ENCODE data around the gene SRGAP3.
"Not testable (repeated sequence)": the region's sequence is repeated elsewhere in the genome, so short reads cannot be mapped to it uniquely, and the experiment has no call there.

SRGAP3 gene

DNA sequence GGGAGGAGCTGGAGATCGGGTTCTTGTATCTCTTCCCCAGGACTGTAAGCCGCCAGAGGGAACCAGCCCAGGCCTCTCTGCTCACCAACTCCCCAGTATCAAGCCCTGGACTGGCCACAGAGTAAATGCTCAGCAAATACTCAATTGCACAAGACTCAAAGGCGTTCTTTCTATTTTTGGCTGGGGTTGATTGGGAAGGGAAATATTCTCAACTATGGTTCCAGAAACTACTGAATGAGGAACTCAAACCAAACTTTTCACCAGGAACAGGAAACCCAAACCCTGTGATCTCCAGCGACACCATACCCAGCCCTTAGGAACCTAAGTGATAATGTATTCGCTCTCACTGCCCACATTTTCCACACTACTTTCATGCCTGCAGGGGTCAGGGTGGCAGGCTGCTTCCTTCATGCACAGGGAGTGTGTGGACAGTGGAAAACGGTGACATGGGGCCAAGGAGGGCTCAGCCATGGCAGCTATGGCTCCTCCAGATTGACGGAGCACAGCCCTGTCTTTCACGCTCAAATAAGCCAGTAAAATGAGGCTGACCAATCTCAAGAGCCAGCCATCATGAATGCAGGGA lies 161.5 kb downstream of the SRGAP3 start:
- H3K9ac ChIP-seq (ENCODE audit: low read depth in 1 of 2, low read length in 2 of 2), result no peak overlapping the region

DNA sequence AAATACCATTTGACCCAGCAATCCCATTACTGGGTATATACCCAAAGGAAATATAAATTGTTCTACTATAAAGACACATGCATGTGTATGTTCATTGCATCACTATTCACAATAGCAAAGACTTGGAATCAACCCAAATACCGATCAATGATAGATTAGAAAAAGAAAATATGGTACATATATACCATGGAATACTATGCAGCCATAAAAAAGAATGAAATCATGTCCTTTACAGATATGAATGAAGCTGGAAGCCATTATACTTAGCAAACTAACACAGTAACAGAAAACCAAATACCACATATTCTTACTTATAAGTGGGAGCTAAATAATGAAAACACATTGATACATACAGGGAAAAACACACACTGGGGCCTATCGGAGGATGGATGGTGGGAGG lies 164.0 kb downstream of the SRGAP3 start:
- H3K9ac ChIP-seq (ENCODE audit: low read depth in 1 of 2, low read length in 2 of 2); H3K36me3 ChIP-seq (ENCODE audit: control insufficient read depth in 2 of 2, insufficient read depth in 2 of 2, low read length in 2 of 2); H3K27me3 ChIP-seq (ENCODE audit: control insufficient read depth in 2 of 2, insufficient read depth in 2 of 2, low read length in 2 of 2); H3K4me3 ChIP-seq (ENCODE audit: low read length in 2 of 2); H3K9me3 ChIP-seq (ENCODE audit: control insufficient read depth in 2 of 2, low read length in 2 of 2); H3K27ac ChIP-seq (ENCODE audit: low read depth in 2 of 2, low read length in 2 of 2); H3K4me1 ChIP-seq (ENCODE audit: control insufficient read depth in 2 of 2, insufficient read depth in 2 of 2, low read length in 2 of 2): not testable (repeated sequence)

More for the DNA sequence above, 161.5 kb downstream of the SRGAP3 start:
- Histone ChIP-seq H3K9me3 (ENCODE audit: control insufficient read depth in 2 of 2, low read length in 2 of 2) (no peaks in the 10 kb centered on the region), H3K27me3 (ENCODE audit: control insufficient read depth in 2 of 2, insufficient read depth in 2 of 2, low read length in 2 of 2) (no peaks in the 10 kb centered on the region), H3K4me3 (ENCODE audit: low read length in 2 of 2) (no peak overlapping the region), H3K4me1 (ENCODE audit: control insufficient read depth in 2 of 2, insufficient read depth in 2 of 2, low read length in 2 of 2) (peaks cover 6 to 7% of the 10 kb centered on the region in 2 donors), H3K36me3 (ENCODE audit: control insufficient read depth in 2 of 2, insufficient read depth in 2 of 2, low read length in 2 of 2) (no peaks in the 10 kb centered on the region), H3K27ac (ENCODE audit: low read depth in 2 of 2, low read length in 2 of 2) (no peak overlapping the region)

DNA sequence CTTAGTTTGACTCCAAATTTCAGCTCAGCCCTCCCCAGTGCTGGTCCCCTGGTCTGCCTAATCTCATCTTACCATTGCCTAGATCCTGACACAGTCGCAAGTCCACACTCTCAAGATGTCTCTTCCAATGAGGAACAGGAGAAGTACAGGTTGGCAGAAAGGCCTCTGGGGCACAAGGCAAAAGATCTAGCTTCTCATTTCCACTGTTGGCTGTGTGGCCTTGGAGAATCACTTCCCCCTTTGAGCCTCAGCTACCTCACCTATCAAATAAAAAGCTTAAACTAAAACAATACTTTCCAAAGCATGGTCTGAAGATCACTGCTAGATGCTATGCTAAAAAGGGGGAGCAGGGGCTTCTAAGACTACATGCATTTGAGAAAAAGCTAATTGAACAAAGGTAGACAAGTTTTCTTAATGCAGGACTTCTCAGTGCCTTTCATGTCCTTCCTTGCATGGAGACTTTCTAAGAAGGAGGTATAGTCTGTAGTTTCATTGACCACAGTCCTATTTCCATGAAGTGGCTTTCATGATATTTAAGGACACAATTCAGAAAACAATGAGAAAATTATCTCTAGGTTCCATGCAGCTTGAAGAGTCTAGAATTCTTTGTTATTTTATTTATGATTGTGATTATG lies 168.1 kb downstream of the SRGAP3 start:
- no peaks in the 10 kb centered on the region for H3K9me3 ChIP-seq (ENCODE audit: control insufficient read depth in 2 of 2, low read length in 2 of 2)
- no peak overlapping the region for H3K9ac ChIP-seq (ENCODE audit: low read depth in 1 of 2, low read length in 2 of 2)
- no peaks in the 10 kb centered on the region for H3K27me3 ChIP-seq (ENCODE audit: control insufficient read depth in 2 of 2, insufficient read depth in 2 of 2, low read length in 2 of 2)
- H3K27ac ChIP-seq (ENCODE audit: low read depth in 2 of 2, low read length in 2 of 2), result no peak overlapping the region
- H3K36me3 ChIP-seq (ENCODE audit: control insufficient read depth in 2 of 2, insufficient read depth in 2 of 2, low read length in 2 of 2), result no peaks in the 10 kb centered on the region
- H3K4me1 ChIP-seq (ENCODE audit: control insufficient read depth in 2 of 2, insufficient read depth in 2 of 2, low read length in 2 of 2), result no peaks in the 10 kb centered on the region
- H3K4me3 ChIP-seq (ENCODE audit: low read length in 2 of 2), result no peak overlapping the region

DNA sequence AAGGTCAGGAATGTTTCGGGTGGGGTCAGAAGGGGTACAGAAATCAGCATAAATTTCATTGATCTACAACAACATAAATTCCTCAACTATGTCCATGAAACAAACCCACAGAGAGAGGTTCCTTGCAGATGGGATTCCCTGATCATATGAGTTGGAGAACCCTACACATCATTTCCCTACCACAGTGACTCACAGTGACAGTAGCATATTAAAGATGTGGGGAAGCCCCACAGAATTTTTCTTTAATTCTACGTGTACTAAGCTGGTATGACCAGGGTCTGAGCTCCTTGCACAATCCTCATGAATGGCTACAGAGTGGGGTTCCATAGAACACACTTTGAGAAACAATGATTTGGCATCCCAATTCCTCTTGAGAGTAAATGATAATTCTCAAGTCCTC lies 169.3 kb downstream of the SRGAP3 start:
- H3K4me3 ChIP-seq (ENCODE audit: low read length in 2 of 2), result no peak overlapping the region
- no peaks in the 10 kb centered on the region for H3K4me1 ChIP-seq (ENCODE audit: control insufficient read depth in 2 of 2, insufficient read depth in 2 of 2, low read length in 2 of 2)
- no peak overlapping the region for H3K27ac ChIP-seq (ENCODE audit: low read depth in 2 of 2, low read length in 2 of 2)
- H3K9me3 ChIP-seq (ENCODE audit: control insufficient read depth in 2 of 2, low read length in 2 of 2), result no peaks in the 10 kb centered on the region
- H3K9ac ChIP-seq (ENCODE audit: low read depth in 1 of 2, low read length in 2 of 2), result no peak overlapping the region
- H3K36me3 ChIP-seq (ENCODE audit: control insufficient read depth in 2 of 2, insufficient read depth in 2 of 2, low read length in 2 of 2), result no peaks in the 10 kb centered on the region
- H3K27me3 ChIP-seq (ENCODE audit: control insufficient read depth in 2 of 2, insufficient read depth in 2 of 2, low read length in 2 of 2), result no peaks in the 10 kb centered on the region

DNA sequence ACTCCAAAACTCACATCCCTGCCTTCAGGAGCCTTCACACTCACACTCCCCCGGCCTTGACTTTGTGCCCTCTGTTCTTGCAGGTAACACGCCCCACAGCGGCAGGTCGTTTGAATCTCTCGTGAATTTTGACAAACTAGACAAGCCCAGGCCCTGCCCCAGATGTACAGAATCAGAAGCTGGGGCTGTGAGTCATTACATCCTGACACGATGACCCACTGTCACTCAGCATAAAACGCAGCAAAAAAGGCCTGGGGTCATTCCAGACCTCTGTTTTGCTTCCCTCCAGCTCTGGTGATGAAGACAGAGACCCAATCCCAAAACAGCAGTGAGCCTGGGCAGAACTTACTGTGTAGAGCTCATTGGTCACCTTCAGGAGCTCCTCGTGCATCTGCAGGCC lies 169.8 kb downstream of the SRGAP3 start:
- no peak overlapping the region for H3K4me3 ChIP-seq (ENCODE audit: low read length in 2 of 2)
- no peak overlapping the region for H3K27ac ChIP-seq (ENCODE audit: low read depth in 2 of 2, low read length in 2 of 2)
- no peaks in the 10 kb centered on the region for H3K9me3 ChIP-seq (ENCODE audit: control insufficient read depth in 2 of 2, low read length in 2 of 2)
- no peaks in the 10 kb centered on the region for H3K4me1 ChIP-seq (ENCODE audit: control insufficient read depth in 2 of 2, insufficient read depth in 2 of 2, low read length in 2 of 2)
- H3K9ac ChIP-seq (ENCODE audit: low read depth in 1 of 2, low read length in 2 of 2), result no peak overlapping the region
- H3K27me3 ChIP-seq (ENCODE audit: control insufficient read depth in 2 of 2, insufficient read depth in 2 of 2, low read length in 2 of 2), result no peaks in the 10 kb centered on the region
- no peaks in the 10 kb centered on the region for H3K36me3 ChIP-seq (ENCODE audit: control insufficient read depth in 2 of 2, insufficient read depth in 2 of 2, low read length in 2 of 2)

DNA sequence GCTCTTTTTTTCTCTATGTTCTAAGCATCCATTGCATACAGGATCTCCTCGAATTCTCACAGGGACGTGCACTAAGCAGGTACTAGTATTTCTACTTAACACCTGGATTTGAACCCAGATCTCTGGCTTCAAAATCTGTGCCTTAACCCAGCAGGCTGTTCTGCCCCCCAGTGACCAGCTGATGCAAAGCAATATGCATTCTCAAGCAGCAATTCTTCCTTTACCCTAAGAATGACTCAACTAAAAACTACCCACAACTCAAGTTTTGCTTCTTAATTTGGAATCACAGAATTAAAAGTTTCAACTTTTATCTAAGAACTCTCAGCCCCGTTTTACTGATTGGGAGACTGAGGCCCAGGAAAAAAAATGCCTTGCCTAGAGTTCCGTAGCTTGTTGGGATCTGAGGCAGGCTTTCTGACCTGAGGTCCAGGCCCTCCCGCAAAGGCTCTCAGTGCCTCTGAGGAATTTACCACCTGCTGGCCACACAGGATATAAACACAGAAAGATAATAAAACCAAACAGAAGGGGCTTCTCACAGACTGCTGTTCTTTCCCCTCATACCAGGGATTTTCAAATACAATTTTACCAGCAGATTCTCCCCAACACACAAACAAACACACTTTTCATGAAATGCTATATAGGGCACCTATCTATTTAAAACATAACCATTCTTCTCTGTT lies 170.7 kb downstream of the SRGAP3 start:
- H3K9ac ChIP-seq (ENCODE audit: low read depth in 1 of 2, low read length in 2 of 2), result no peak overlapping the region
- H3K9me3 ChIP-seq (ENCODE audit: control insufficient read depth in 2 of 2, low read length in 2 of 2), result no peaks in the 10 kb centered on the region
- H3K27ac ChIP-seq (ENCODE audit: low read depth in 2 of 2, low read length in 2 of 2), result no peak overlapping the region
- H3K36me3 ChIP-seq (ENCODE audit: control insufficient read depth in 2 of 2, insufficient read depth in 2 of 2, low read length in 2 of 2), result no peaks in the 10 kb centered on the region
- H3K4me3 ChIP-seq (ENCODE audit: low read length in 2 of 2), result no peak overlapping the region
- H3K27me3 ChIP-seq (ENCODE audit: control insufficient read depth in 2 of 2, insufficient read depth in 2 of 2, low read length in 2 of 2), result no peaks in the 10 kb centered on the region
- no peaks in the 10 kb centered on the region for H3K4me1 ChIP-seq (ENCODE audit: control insufficient read depth in 2 of 2, insufficient read depth in 2 of 2, low read length in 2 of 2)

DNA sequence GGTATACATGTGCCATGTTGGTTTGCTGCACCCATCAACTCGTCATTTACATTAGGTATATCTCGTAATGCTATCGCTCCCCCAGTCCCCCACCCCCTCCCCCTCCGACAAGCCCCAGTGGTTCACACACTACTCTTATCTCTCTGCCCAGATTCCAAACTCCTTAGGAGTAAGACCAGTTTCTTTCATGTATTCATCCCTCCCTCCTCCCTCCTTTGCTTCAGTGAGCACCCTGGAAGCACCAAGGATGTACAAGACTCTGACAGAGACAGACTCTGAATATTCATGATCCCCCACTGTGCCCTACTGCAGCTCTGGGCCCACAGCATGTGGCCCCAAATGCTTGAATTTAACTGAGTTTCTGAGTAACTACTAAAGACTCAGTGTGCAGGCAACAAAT lies 172.4 kb downstream of the SRGAP3 start:
- no peak overlapping the region for H3K9ac ChIP-seq (ENCODE audit: low read depth in 1 of 2, low read length in 2 of 2)
- H3K9me3 ChIP-seq (ENCODE audit: control insufficient read depth in 2 of 2, low read length in 2 of 2), result no peaks in the 10 kb centered on the region
- no peaks in the 10 kb centered on the region for H3K36me3 ChIP-seq (ENCODE audit: control insufficient read depth in 2 of 2, insufficient read depth in 2 of 2, low read length in 2 of 2)
- no peaks in the 10 kb centered on the region for H3K27me3 ChIP-seq (ENCODE audit: control insufficient read depth in 2 of 2, insufficient read depth in 2 of 2, low read length in 2 of 2)
- H3K4me1 ChIP-seq (ENCODE audit: control insufficient read depth in 2 of 2, insufficient read depth in 2 of 2, low read length in 2 of 2), result no peaks in the 10 kb centered on the region
- H3K27ac ChIP-seq (ENCODE audit: low read depth in 2 of 2, low read length in 2 of 2), result no peak overlapping the region
- no peak overlapping the region for H3K4me3 ChIP-seq (ENCODE audit: low read length in 2 of 2)

DNA sequence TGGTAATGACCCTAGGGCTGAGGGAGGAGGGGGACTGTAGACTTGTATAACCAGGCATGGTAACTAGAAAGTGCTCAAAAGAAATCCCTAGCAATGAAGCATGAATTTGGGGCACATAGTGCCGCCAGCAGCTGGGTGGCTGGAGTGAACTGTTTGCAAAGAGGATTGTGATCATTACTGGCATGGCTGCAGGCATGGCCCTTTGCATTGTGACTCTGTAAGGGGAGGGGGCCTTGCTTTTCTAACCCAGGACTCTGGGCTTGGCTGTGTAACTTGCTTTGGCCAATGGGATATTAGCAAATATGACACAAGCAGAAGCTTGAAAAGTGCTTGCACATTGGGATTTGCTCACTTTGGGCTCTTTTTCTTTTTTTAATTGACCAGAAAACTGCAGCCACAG lies 173.7 kb downstream of the SRGAP3 start:
- Histone ChIP-seq H3K4me1 (ENCODE audit: control insufficient read depth in 2 of 2, insufficient read depth in 2 of 2, low read length in 2 of 2) (no peaks in the 10 kb centered on the region), H3K27ac (ENCODE audit: low read depth in 2 of 2, low read length in 2 of 2) (no peak overlapping the region), H3K4me3 (ENCODE audit: low read length in 2 of 2) (no peak overlapping the region), H3K27me3 (ENCODE audit: control insufficient read depth in 2 of 2, insufficient read depth in 2 of 2, low read length in 2 of 2) (no peaks in the 10 kb centered on the region), H3K9ac (ENCODE audit: low read depth in 1 of 2, low read length in 2 of 2) (no peak overlapping the region), H3K9me3 (ENCODE audit: control insufficient read depth in 2 of 2, low read length in 2 of 2) (no peaks in the 10 kb centered on the region), H3K36me3 (ENCODE audit: control insufficient read depth in 2 of 2, insufficient read depth in 2 of 2, low read length in 2 of 2) (no peaks in the 10 kb centered on the region)

DNA sequence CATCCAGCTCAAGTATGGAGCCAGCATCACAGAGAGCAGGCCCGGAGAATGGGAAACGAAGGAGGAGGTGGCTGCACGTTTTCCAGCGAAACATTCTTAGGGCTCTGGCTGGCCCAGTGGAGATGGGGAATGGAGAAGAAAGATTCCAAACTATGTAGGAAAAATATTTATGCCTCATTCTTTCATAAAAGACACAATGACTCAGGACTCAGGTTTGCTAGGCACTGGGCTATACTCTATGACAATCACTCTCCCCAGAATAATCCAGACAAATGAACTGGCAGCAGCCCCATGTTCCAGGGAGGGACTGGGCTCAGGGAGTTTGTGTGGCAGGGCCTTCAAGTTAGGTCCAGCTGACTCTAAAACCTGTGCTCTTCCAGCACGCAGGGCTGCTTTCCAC lies 175.4 kb downstream of the SRGAP3 start:
- Histone ChIP-seq H3K27me3 (ENCODE audit: control insufficient read depth in 2 of 2, insufficient read depth in 2 of 2, low read length in 2 of 2) (no peaks in the 10 kb centered on the region), H3K9me3 (ENCODE audit: control insufficient read depth in 2 of 2, low read length in 2 of 2) (no peaks in the 10 kb centered on the region), H3K4me1 (ENCODE audit: control insufficient read depth in 2 of 2, insufficient read depth in 2 of 2, low read length in 2 of 2) (no peaks in the 10 kb centered on the region), H3K4me3 (ENCODE audit: low read length in 2 of 2) (no peak overlapping the region), H3K9ac (ENCODE audit: low read depth in 1 of 2, low read length in 2 of 2) (no peak overlapping the region), H3K27ac (ENCODE audit: low read depth in 2 of 2, low read length in 2 of 2) (no peak overlapping the region), H3K36me3 (ENCODE audit: control insufficient read depth in 2 of 2, insufficient read depth in 2 of 2, low read length in 2 of 2) (no peaks in the 10 kb centered on the region)

DNA sequence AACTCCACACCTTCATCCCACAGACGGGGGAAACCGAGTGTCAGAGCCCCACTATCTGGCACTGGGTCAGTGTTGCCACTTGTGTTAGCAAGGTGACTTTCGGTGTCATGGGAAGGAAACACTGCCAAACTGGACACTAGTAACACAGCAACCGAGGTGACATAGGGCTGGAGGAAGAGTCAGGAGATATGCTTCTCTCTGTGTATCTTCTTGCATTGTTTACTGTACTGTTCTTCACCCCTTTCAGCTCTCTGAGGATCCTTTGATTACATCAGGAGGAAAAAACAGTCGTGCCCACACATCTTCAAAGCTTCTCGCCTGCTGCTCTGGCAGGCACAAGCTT lies 176.8 kb downstream of the SRGAP3 start:
- Histone ChIP-seq H3K4me1 (ENCODE audit: control insufficient read depth in 2 of 2, insufficient read depth in 2 of 2, low read length in 2 of 2) (no peaks in the 10 kb centered on the region), H3K9ac (ENCODE audit: low read depth in 1 of 2, low read length in 2 of 2) (no peak overlapping the region), H3K36me3 (ENCODE audit: control insufficient read depth in 2 of 2, insufficient read depth in 2 of 2, low read length in 2 of 2) (no peaks in the 10 kb centered on the region), H3K27me3 (ENCODE audit: control insufficient read depth in 2 of 2, insufficient read depth in 2 of 2, low read length in 2 of 2) (no peaks in the 10 kb centered on the region), H3K4me3 (ENCODE audit: low read length in 2 of 2) (no peak overlapping the region), H3K9me3 (ENCODE audit: control insufficient read depth in 2 of 2, low read length in 2 of 2) (no peaks in the 10 kb centered on the region), H3K27ac (ENCODE audit: low read depth in 2 of 2, low read length in 2 of 2) (no peak overlapping the region)

Measured in mucosa of rectum (tissue), 2 donors.